T-helper 2 cell treated with Interferon-gamma antibody and Interleukin-4, amounts not matched to agents 100 ng/mL and 5 ng/mL, for 36 hours (primary cell): ENCODE data around the gene RABAC1. TPM values are rescaled to one million over a fixed set of nuclear protein-coding genes. Genes with fewer than 3 reads are reported as not detected.

ENCODE experiments used
- total RNA-seq: library from RNA; stranded (reverse); gene quantifications from 2 replicates; pipeline ENCODE4 v1.2.3, GENCODE V29; 2022

RABAC1 gene
- total RNA-seq, 1 donor from 2014 or later, result 63.6 TPM

Other genes with a start within 250 kb of the RABAC1 start
- not detected in 2 replicates for gene CEACAM6, start 203.8 kb downstream of the RABAC1 start, total RNA-seq
- gene CEACAM3, start 162.7 kb downstream of the RABAC1 start, total RNA-seq, result not detected in 2 replicates
- gene LYPD4, start 114.6 kb downstream of the RABAC1 start, total RNA-seq, result not detected in 2 replicates
- not detected in 2 replicates for gene DMRTC2, start 114.3 kb downstream of the RABAC1 start, total RNA-seq
- 2,743 and 2,797 TPM in 2 replicates for gene RPS19, start 99.1 kb downstream of the RABAC1 start, total RNA-seq
- gene CD79A, start 82.0 kb downstream of the RABAC1 start, total RNA-seq, result 1.7 TPM in 2 replicates
- gene ARHGEF1, start 76.1 kb downstream of the RABAC1 start, total RNA-seq, result 593 TPM in 2 replicates
- gene ERFL, start 30.9 kb downstream of the RABAC1 start, total RNA-seq, result 1.7 and 1.8 TPM in 2 replicates
- 2.3 and 2.5 TPM in 2 replicates for gene ATP1A3, start 34.9 kb upstream of the RABAC1 start, total RNA-seq
- 2.0 and 2.9 TPM in 2 replicates for gene GRIK5, start 110.9 kb upstream of the RABAC1 start, total RNA-seq
- 14.2 and 14.6 TPM in 2 replicates for gene ZNF574, start 116.8 kb upstream of the RABAC1 start, total RNA-seq
- 25.6 and 28.1 TPM in 2 replicates for gene POU2F2, start 173.1 kb upstream of the RABAC1 start, total RNA-seq